Large intestine (tissue), 3 donors: Measurements from ENCODE around the gene U2AF1L4. TPM values are rescaled to one million over a fixed set of nuclear protein-coding genes. Genes with fewer than 3 reads are reported as not detected.
A peak's percentile ranks its signal among the peaks of the same experiment; 100 is the strongest.

ENCODE experiments used
- DNase-seq, 2 donors: peaks; one replicate each; pipeline versions ENCODE4 v3.0.0 to v3.0.0-alpha.2; 2013
- H3K27ac ChIP-seq: one replicate; pipeline ENCODE4 v1.5.1; 2013; ENCODE audit warnings: low read length
- H3K27me3 ChIP-seq: 2 replicates; pipeline ENCODE4 v1.6.1; 2013; ENCODE audit warnings: low read length; ENCODE audit not compliant: control insufficient read depth, insufficient read depth
- H3K36me3 ChIP-seq: 2 replicates; pipeline ENCODE4 v1.6.1; 2013; ENCODE audit warnings: low read length; ENCODE audit not compliant: control insufficient read depth, insufficient read depth
- H3K4me1 ChIP-seq: one replicate; pipeline ENCODE4 v1.6.1; 2013; ENCODE audit warnings: low read length; ENCODE audit not compliant: control insufficient read depth, insufficient read depth
- H3K4me3 ChIP-seq: one replicate; pipeline ENCODE4 v1.5.1; 2013; ENCODE audit warnings: low read length
- H3K9me3 ChIP-seq: one replicate; pipeline ENCODE4 v1.6.1; 2013; ENCODE audit warnings: mild to moderate bottlenecking, low read depth, low read length, moderate library complexity; ENCODE audit not compliant: control insufficient read depth
- WGBS: methylation state at CpG from one replicate; pipeline ENCODE4 v1.1.5; 2013; ENCODE audit warnings: low lambda C conversion rate; ENCODE audit not compliant: insufficient coverage; 5-methylcytosine and 5-hydroxymethylcytosine counted together
- polyA plus RNA-seq: library from polyadenylated mRNA; unstranded; fragments of 120-200 nt; gene quantifications from one replicate; pipeline ENCODE4 v1.2.1, GENCODE V29; 2013

Gene U2AF1L4
- polyA plus RNA-seq, 1 donor, result 31.2 TPM

GRCh38 chr19:35780058-35780457 lies 34.8 kb upstream of the U2AF1L4 start:
- DNase-seq, result no peak
- Histone ChIP-seq H3K27me3 (no peaks in the 10 kb centered on the region), H3K9me3 (no peaks in the 10 kb centered on the region), H3K4me1 (peaks cover 17% of the 10 kb centered on the region), H3K27ac (no peak overlapping the region), H3K36me3 (peaks cover 20% of the 10 kb centered on the region), H3K4me3 (no peak overlapping the region)
- no CpG with 5 or more reads among the region's 16 CpGs for WGBS

GRCh38 chr19:35779033-35779432 lies 33.8 kb upstream of the U2AF1L4 start:
- Histone ChIP-seq H3K36me3 (peaks cover 20% of the 10 kb centered on the region), H3K4me1 (peaks cover 15% of the 10 kb centered on the region), H3K9me3 (no peaks in the 10 kb centered on the region), H3K27me3 (no peaks in the 10 kb centered on the region), H3K4me3 (no peak overlapping the region), H3K27ac (no peak overlapping the region)
- no CpG with 5 or more reads among the region's 8 CpGs for WGBS
- no peak for DNase-seq

GRCh38 chr19:35777961-35778360 lies 32.7 kb upstream of the U2AF1L4 start:
- WGBS, result no CpG with 5 or more reads among the region's 7 CpGs

GRCh38 chr19:35777086-35777841 lies 32.0 kb upstream of the U2AF1L4 start:
- Histone ChIP-seq H3K27me3 (no peaks in the 10 kb centered on the region), H3K4me1 (peaks cover 11% of the 10 kb centered on the region), H3K9me3 (no peaks in the 10 kb centered on the region), H3K36me3 (peaks cover 15% of the 10 kb centered on the region), H3K4me3 (no peak overlapping the region), H3K27ac (no peak overlapping the region)
- WGBS, result no CpG with 5 or more reads among the region's 19 CpGs
- no peak for DNase-seq

More at GRCh38 chr19:35777961-35778360, 32.7 kb upstream of the U2AF1L4 start:
- DNase-seq, result no peak
- H3K27ac ChIP-seq, result no peak overlapping the region
- H3K36me3 ChIP-seq, result peaks cover 19% of the 10 kb centered on the region
- no peak overlapping the region for H3K4me3 ChIP-seq
- no peaks in the 10 kb centered on the region for H3K27me3 ChIP-seq
- peaks cover 11% of the 10 kb centered on the region for H3K4me1 ChIP-seq
- H3K9me3 ChIP-seq, result no peaks in the 10 kb centered on the region

GRCh38 chr19:35776102-35776788 lies 31.0 kb upstream of the U2AF1L4 start:
- Histone ChIP-seq H3K27ac (no peak overlapping the region), H3K36me3 (peaks cover 12% of the 10 kb centered on the region), H3K4me1 (peaks cover 11% of the 10 kb centered on the region), H3K4me3 (peak overlapping the region; percentile 59), H3K27me3 (no peaks in the 10 kb centered on the region), H3K9me3 (no peaks in the 10 kb centered on the region)
- peak in 1 of 2 donors; percentile 37 for DNase-seq
- 0% methylated on average over 1 of the region's 13 CpGs for WGBS

GRCh38 chr19:35775298-35776101 lies 30.3 kb upstream of the U2AF1L4 start, which contains the start of gene ARHGAP33:
Gene ARHGAP33, plus strand, starts transcription at chr19:35775564. Its CDS starts 95 bp downstream, at chr19:35775659.
- H3K9me3 ChIP-seq, result no peaks in the 10 kb centered on the region
- WGBS, result no CpG with 5 or more reads among the region's 82 CpGs
- H3K27ac ChIP-seq, result no peak within 1 kb of the TSS

GRCh38 chr19:35775046-35775297 lies 29.8 kb upstream of the U2AF1L4 start:
- Histone ChIP-seq H3K4me1 (peaks cover 11% of the 10 kb centered on the region), H3K27me3 (no peaks in the 10 kb centered on the region), H3K9me3 (no peaks in the 10 kb centered on the region), H3K27ac (no peak overlapping the region), H3K36me3 (peaks cover 9% of the 10 kb centered on the region), H3K4me3 (peak overlapping the region; percentile 11)
- no peak for DNase-seq
- WGBS, result 0% methylated on average over 1 of the region's 9 CpGs

More at GRCh38 chr19:35775298-35776101, 30.3 kb upstream of the U2AF1L4 start, which contains the start of gene ARHGAP33:
- Histone ChIP-seq H3K36me3 (peaks cover 10% of the 10 kb centered on the region), H3K27me3 (no peaks in the 10 kb centered on the region), H3K4me3 (peak within 1 kb of the TSS; percentile 59), H3K4me1 (peaks cover 11% of the 10 kb centered on the region)
- peak; percentile 96 for DNase-seq

GRCh38 chr19:35774274-35775045 lies 29.2 kb upstream of the U2AF1L4 start:
- WGBS, result no CpG with 5 or more reads among the region's 16 CpGs
- DNase-seq, result no peak

GRCh38 chr19:35773020-35773806 lies 28.0 kb upstream of the U2AF1L4 start:
- Histone ChIP-seq H3K4me1 (peaks cover 11% of the 10 kb centered on the region), H3K27ac (no peak overlapping the region), H3K4me3 (no peak overlapping the region), H3K9me3 (no peaks in the 10 kb centered on the region), H3K27me3 (no peaks in the 10 kb centered on the region), H3K36me3 (peaks cover 8% of the 10 kb centered on the region)
- no CpG with 5 or more reads among the region's 9 CpGs for WGBS
- no peak for DNase-seq

More at GRCh38 chr19:35774274-35775045, 29.2 kb upstream of the U2AF1L4 start:
- peaks cover 5% of the 10 kb centered on the region for H3K36me3 ChIP-seq
- H3K4me1 ChIP-seq, result peaks cover 11% of the 10 kb centered on the region
- H3K27ac ChIP-seq, result no peak overlapping the region
- H3K4me3 ChIP-seq, result peak overlapping the region; percentile 11
- no peaks in the 10 kb centered on the region for H3K9me3 ChIP-seq
- H3K27me3 ChIP-seq, result no peaks in the 10 kb centered on the region
